Right lobe of liver (tissue), 6 donors: Measurements from ENCODE around the gene C19orf81. TPM values are rescaled to one million over a fixed set of nuclear protein-coding genes. Genes with fewer than 3 reads are reported as not detected.

Experiments
- ATAC-seq, 4 donors: fragments of 200-7000 bp; cut with Tn5 transposase; one replicate each; pipeline ENCODE4 v1.9.1; 2020; ENCODE audit warnings: mild to moderate bottlenecking in 4 of 4, moderate library complexity in 4 of 4
- DNase-seq, 3 donors: peaks; one replicate each; pipeline ENCODE4 v3.0.0-alpha.2; 2020
- H3K27ac ChIP-seq, 3 donors: fragments of 200-600 bp; one replicate each; pipeline ENCODE4 v1.8.0; 2022
- H3K27me3 ChIP-seq, 2 donors: fragments of 200-600 bp; one replicate each; pipeline ENCODE4 v1.8.0; 2022
- H3K36me3 ChIP-seq, 4 donors: fragments of 200-600 bp; sonication (generic) in 1 of 4; one replicate each; pipeline versions ENCODE4 v1.5.1 to v1.8.0; 2017 to 2022; ENCODE audit warnings: control low read depth in 1 of 4
- H3K4me1 ChIP-seq, 4 donors: fragments of 200-600 bp; sonication (generic) in 1 of 4; one replicate each; pipeline versions ENCODE4 v1.5.1 to v1.8.0; 2017 to 2022; ENCODE audit warnings: control low read depth in 1 of 4
- H3K4me3 ChIP-seq, 3 donors: fragments of 200-600 bp; one replicate each; pipeline ENCODE4 v1.8.0; 2022
- H3K9me3 ChIP-seq, 4 donors: fragments of 200-600 bp; sonication (generic) in 1 of 4; one replicate each; pipeline versions ENCODE4 v1.5.1 to v1.8.0; 2017 to 2022; ENCODE audit warnings: control low read depth in 1 of 4
- CTCF ChIP-seq, 4 donors: fragments of 200-600 bp in 3 of 4; fragments of 450-650 bp in 1 of 4; IDR thresholded peaks; one replicate each; pipeline versions ENCODE4 v1.5.1 to v1.8.0; 2016 to 2022; ENCODE audit warnings: antibody characterized with exemption in 4 of 4, mild to moderate bottlenecking in 2 of 4
- POLR2A ChIP-seq: fragments of 450-650 bp; IDR thresholded peaks from one replicate; pipeline ENCODE4 v1.6.1; 2017; ENCODE audit warnings: antibody characterized with exemption, mild to moderate bottlenecking
- WGBS: methylation state at CpG from one replicate; pipeline ENCODE4 v1.1.6; 2018; ENCODE audit warnings: low coverage, low lambda C conversion rate; ENCODE audit not compliant: insufficient coverage; ENCODE audit errors: missing lambda C conversion rate; 5-methylcytosine and 5-hydroxymethylcytosine counted together
- intact Hi-C, 2 donors: fragments of 100-400 bp; cut with DNase I; formaldehyde crosslinking; loops; one replicate each; pipeline versions ENCODE4 v1.11.2 to v1.14.1; 2022
- total RNA-seq, 6 experiments: library from RNA; depleted of rRNA in 2 of 6; stranded (reverse); fragments of >200 nt in 2 of 6; fragmentation: NEBNext Ultra II Directional in 3 of 6; extraction: Animal tissue kit (Norgen Biotek cat#: 25700) in 3 of 6; gene quantifications; one replicate each; pipeline versions ENCODE4 v1.1.0 to v1.2.4, GENCODE V29; 2016 to 2023
- donor health status: DM: no; HTN: yes; CAD: no.
- donor health status: DM: no; HTN: no; CAD: no.
- donor health status: DM: no; HTN: no; CAD: no.
- donor health status: DM: no; HTN: yes; CAD: no.
- donor health status: DM: no; HTN: yes; CAD: no.

C19orf81 gene
- total RNA-seq, 6 experiments from 2014 or later: not detected

GRCh38 chr19:50697414-50698124, 48.3 kb downstream of the C19orf81 start:
- no peak for TF ChIP-seq CTCF (IDR thresholded peaks at IDR 0.05)
- TF ChIP-seq POLR2A: no peak
- Histone ChIP-seq H3K9me3 (no peaks in the 10 kb centered on the region), H3K4me1 (no peaks in the 10 kb centered on the region), H3K4me3 (no peak overlapping the region), H3K27ac (no peak overlapping the region), H3K27me3 (peaks cover 0 to 7% of the 10 kb centered on the region in 2 donors), H3K36me3 (no peaks in the 10 kb centered on the region)
- intact Hi-C loops: no loop called here
- WGBS: 54% methylated on average over 8 of the region's 13 CpGs
- ATAC-seq: no peak
- no peak for DNase-seq

DNA sequence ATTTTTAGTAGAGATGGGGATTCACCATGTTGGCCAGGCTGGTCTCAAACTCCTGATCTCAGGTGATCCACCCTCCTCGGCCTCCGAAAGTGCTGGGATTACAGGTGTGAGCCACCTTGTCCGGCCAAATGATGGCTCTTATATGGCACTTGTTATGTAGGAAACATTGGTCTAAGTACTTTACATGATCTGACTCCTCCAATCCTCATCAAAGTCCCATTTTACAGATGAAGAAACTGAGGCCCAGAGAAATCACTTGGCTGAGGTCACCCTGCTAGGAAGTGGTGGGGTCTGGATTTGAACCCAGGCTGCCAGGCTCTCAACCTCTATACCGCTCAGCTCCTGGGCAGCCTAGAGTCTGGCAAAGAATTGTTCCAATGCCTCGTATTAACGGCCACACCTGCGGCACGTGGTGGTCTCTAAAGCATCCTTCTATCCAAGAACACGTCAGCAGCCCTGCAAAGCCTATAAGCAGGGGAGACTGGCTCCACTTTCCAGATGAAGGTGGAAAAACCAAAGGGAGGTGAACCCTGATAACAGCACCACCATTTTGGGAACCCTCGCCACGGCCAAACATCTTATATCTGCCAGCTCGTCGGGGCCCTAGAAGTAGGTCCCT, 52.2 kb downstream of the C19orf81 start:
- H3K36me3 ChIP-seq: no peaks in the 10 kb centered on the region
- intact Hi-C loops: no loop called here
- H3K4me1 ChIP-seq: no peaks in the 10 kb centered on the region
- ATAC-seq (no peak), DNase-seq (no peak)
- no peaks in the 10 kb centered on the region for H3K27me3 ChIP-seq
- TF ChIP-seq CTCF (IDR thresholded peaks at IDR 0.05) (no peak), POLR2A (no peak)
- no peak overlapping the region for H3K27ac ChIP-seq
- 78% methylated on average over 5 of the region's 13 CpGs for WGBS
- H3K4me3 ChIP-seq: no peak overlapping the region
- no peaks in the 10 kb centered on the region for H3K9me3 ChIP-seq

GRCh38 chr19:50702158-50702870, 53.1 kb downstream of the C19orf81 start:
- H3K27me3 ChIP-seq: no peaks in the 10 kb centered on the region
- WGBS: 42% methylated on average over 11 of the region's 23 CpGs

More at GRCh38 chr19:50702158-50702870, 53.1 kb downstream of the C19orf81 start:
- Histone ChIP-seq H3K27ac (no peak overlapping the region), H3K36me3 (no peaks in the 10 kb centered on the region), H3K9me3 (no peaks in the 10 kb centered on the region), H3K4me3 (no peak overlapping the region), H3K4me1 (no peaks in the 10 kb centered on the region)
- no peak for TF ChIP-seq CTCF (IDR thresholded peaks at IDR 0.05)
- TF ChIP-seq POLR2A: no peak
- DNase-seq (no peak), ATAC-seq (no peak)
- intact Hi-C loops: no loop called here
